OCI-LY1 (cell line): ENCODE measurements around the gene THBS3.

Experiments used
- H2AFZ ChIP-seq: fragments of 200-600 bp; sonication (generic), shearing (Covaris generic); 2 replicates; pipeline ENCODE4 v1.6.0; 2014; ENCODE audit warnings: antibody characterized with exemption, mild to moderate bottlenecking, low read length
- H3F3A ChIP-seq: fragments of 200-600 bp; sonication (generic), shearing (Covaris generic); 2 replicates; pipeline ENCODE4 v1.6.0; 2014; ENCODE audit warnings: mild to moderate bottlenecking, antibody characterized with exemption, low read length, moderate library complexity; ENCODE audit not compliant: insufficient read depth
- H3K27ac ChIP-seq: fragments of 200-600 bp; sonication (generic); 2 replicates; pipeline ENCODE4 v1.5.1; 2014; ENCODE audit warnings: low read length, mixed run types, mild to moderate bottlenecking, low read depth; ENCODE audit not compliant: poor library complexity, severe bottlenecking
- H3K27me3 ChIP-seq: fragments of 200-600 bp; sonication (generic); 2 replicates; pipeline ENCODE4 v1.6.0; 2014; ENCODE audit warnings: antibody characterized with exemption, mild to moderate bottlenecking, low read length, moderate library complexity; ENCODE audit not compliant: insufficient read depth
- H3K36me3 ChIP-seq: fragments of 200-600 bp; sonication (generic); 2 replicates; pipeline ENCODE4 v1.6.1; 2014; ENCODE audit warnings: mild to moderate bottlenecking, antibody characterized with exemption, low read length, moderate library complexity, mixed read lengths; ENCODE audit not compliant: insufficient read depth
- H3K4me1 ChIP-seq: fragments of 200-600 bp; sonication (generic); 2 replicates; pipeline ENCODE4 v1.5.1; 2014; ENCODE audit warnings: mild to moderate bottlenecking, low read length, moderate library complexity; ENCODE audit not compliant: insufficient read depth, severe bottlenecking
- H3K4me2 ChIP-seq: fragments of 200-600 bp; sonication (generic), shearing (Covaris generic); 2 replicates; pipeline ENCODE4 v1.6.1; 2014; ENCODE audit warnings: low read length
- H3K4me3 ChIP-seq: fragments of 200-600 bp; sonication (generic); 2 replicates; pipeline ENCODE4 v1.5.1; 2014; ENCODE audit warnings: low read length, low read depth, mild to moderate bottlenecking, mixed read lengths; ENCODE audit not compliant: poor library complexity, severe bottlenecking
- H3K79me2 ChIP-seq: fragments of 200-600 bp; shearing (Covaris generic); 2 replicates; pipeline ENCODE4 v1.6.1; 2016; ENCODE audit warnings: mixed run types, low read length, mixed read lengths; ENCODE audit not compliant: insufficient read depth
- H3K9ac ChIP-seq: fragments of 200-600 bp; sonication (generic), shearing (Covaris generic); 2 replicates; pipeline ENCODE4 v1.6.1; 2014; ENCODE audit warnings: mild to moderate bottlenecking, low read length, mixed read lengths
- H3K9me2 ChIP-seq: fragments of 200-600 bp; sonication (generic), shearing (Covaris generic); 2 replicates; pipeline ENCODE4 v1.6.1; 2014; ENCODE audit warnings: low read depth, mild to moderate bottlenecking, low read length, mixed read lengths
- H3K9me3 ChIP-seq: fragments of 200-600 bp; shearing (Covaris generic); 2 replicates; pipeline ENCODE4 v1.6.1; 2014; ENCODE audit warnings: low read length, mixed read lengths
- H4K20me1 ChIP-seq: fragments of 200-600 bp; sonication (generic), shearing (Covaris generic); 2 replicates; pipeline ENCODE4 v1.6.0; 2016; ENCODE audit warnings: mild to moderate bottlenecking, low read length; ENCODE audit not compliant: insufficient read depth
- CTCF ChIP-seq: fragments of 200-600 bp; sonication (generic), shearing (Covaris generic); IDR thresholded peaks from 2 replicates; pipeline ENCODE4 v1.5.1; 2017; ENCODE audit warnings: mild to moderate bottlenecking, antibody characterized with exemption, low read length, moderate library complexity, mixed read lengths
- EZH2 ChIP-seq: fragments of 200-600 bp; sonication (generic), shearing (Covaris generic); IDR thresholded peaks from 2 replicates; pipeline ENCODE4 v1.8.0; 2017; ENCODE audit warnings: borderline replicate concordance, mixed run types, mild to moderate bottlenecking, antibody characterized with exemption, low read length, moderate library complexity, mixed read lengths

THBS3 gene

GRCh38 chr1:155210314-155211104 lies 2.8 kb upstream of the THBS3 start:
- Histone ChIP-seq H3K4me1 (peaks cover 31% of the 10 kb centered on the region), H3K9me3 (no peaks in the 10 kb centered on the region), H4K20me1 (no peaks in the 10 kb centered on the region), H3K4me3 (peak overlapping the region; percentile 94), H2AFZ (no peak overlapping the region), H3K9me2 (no peaks in the 10 kb centered on the region), H3K27me3 (no peaks in the 10 kb centered on the region), H3K4me2 (peak overlapping the region; percentile 95), H3K36me3 (no peaks in the 10 kb centered on the region), H3K27ac (no peak overlapping the region), H3K9ac (no peak overlapping the region; the same call in 1 of the 2 replicates), H3F3A (peaks cover 4% of the 10 kb centered on the region; the same call in 1 of the 2 replicates), H3K79me2 (no peaks in the 10 kb centered on the region)
- TF ChIP-seq CTCF (no peak), EZH2 (no peak)

GRCh38 chr1:155209312-155209721 lies 1.6 kb upstream of the THBS3 start:
- Histone ChIP-seq H2AFZ (no peak overlapping the region), H4K20me1 (no peaks in the 10 kb centered on the region), H3K36me3 (no peaks in the 10 kb centered on the region), H3F3A (peaks cover 4% of the 10 kb centered on the region; the same call in 1 of the 2 replicates), H3K9ac (peak overlapping the region; percentile 81), H3K4me1 (peaks cover 31% of the 10 kb centered on the region), H3K27me3 (no peaks in the 10 kb centered on the region), H3K9me3 (no peaks in the 10 kb centered on the region), H3K27ac (peak overlapping the region; percentile 15), H3K79me2 (no peaks in the 10 kb centered on the region), H3K9me2 (no peaks in the 10 kb centered on the region), H3K4me2 (peak overlapping the region; percentile 95), H3K4me3 (peak overlapping the region; percentile 94)
- TF ChIP-seq EZH2 (no peak), CTCF (no peak)

GRCh38 chr1:155208541-155209311 lies 1.0 kb upstream of the THBS3 start, which contains the start of gene MTX1:
Gene MTX1, plus strand, starts transcription at chr1:155208695. Its CDS starts 110 bp downstream, at chr1:155208805.
- no peaks in the 10 kb centered on the region for H3K36me3 ChIP-seq
- H4K20me1 ChIP-seq, result no peaks in the 10 kb centered on the region
- H3K9ac ChIP-seq, result peak within 1 kb of the TSS; percentile 81
- H3K79me2 ChIP-seq, result no peaks in the 10 kb centered on the region
- H3K4me1 ChIP-seq, result peaks cover 31% of the 10 kb centered on the region
- H3F3A ChIP-seq, result peaks cover 4% of the 10 kb centered on the region; the same call in 1 of the 2 replicates
- no peaks in the 10 kb centered on the region for H3K27me3 ChIP-seq
- no peaks in the 10 kb centered on the region for H3K9me3 ChIP-seq
- peak within 1 kb of the TSS; percentile 94 for H3K4me3 ChIP-seq
- no peak for TF ChIP-seq CTCF
- TF ChIP-seq EZH2, result no peak
- peak within 1 kb of the TSS; percentile 58 for H3K27ac ChIP-seq
- peak within 1 kb of the TSS; percentile 95 for H3K4me2 ChIP-seq
- no peak within 1 kb of the TSS for H2AFZ ChIP-seq
- H3K9me2 ChIP-seq, result no peaks in the 10 kb centered on the region
